Activated CD4-positive, alpha-beta T cell treated with anti-CD3 and anti-CD28 coated beads, Interleukin-2, amount 10 ng/mL, durations not matched to agents 24 days and 14 days (primary cell): Measurements from ENCODE around the gene BRD3OS. TPM values are rescaled to one million over a fixed set of nuclear protein-coding genes. Genes with fewer than 3 reads are reported as not detected.

ENCODE experiments used
- DNase-seq: peaks from one replicate; pipeline ENCODE4 v3.0.0; 2022
- H3K27ac Mint-ChIP-seq: one replicate; pipeline ENCODE4 v1.8.0; 2022; ENCODE audit warnings: mild to moderate bottlenecking, mixed read lengths
- H3K27me3 Mint-ChIP-seq: one replicate; pipeline ENCODE4 v1.8.0; 2022; ENCODE audit warnings: mixed read lengths
- H3K36me3 Mint-ChIP-seq: one replicate; pipeline ENCODE4 v1.8.0; 2022; ENCODE audit warnings: low read depth, mild to moderate bottlenecking, mixed read lengths
- H3K4me1 Mint-ChIP-seq: one replicate; pipeline ENCODE4 v1.8.0; 2021; ENCODE audit warnings: mixed read lengths
- H3K4me3 Mint-ChIP-seq: one replicate; pipeline ENCODE4 v1.8.0; 2022; ENCODE audit warnings: mild to moderate bottlenecking, moderate library complexity, mixed read lengths
- H3K9me3 Mint-ChIP-seq: one replicate; pipeline ENCODE4 v1.8.0; 2021; ENCODE audit warnings: mixed read lengths
- intact Hi-C: fragments of 100-400 bp; cut with micrococcal nuclease; formaldehyde crosslinking; loops from one replicate; pipeline ENCODE4 v1.15.1; 2023
- total RNA-seq: library from RNA; stranded (reverse); gene quantifications from 2 replicates; pipeline ENCODE4 v1.2.3, GENCODE V29; 2022

Gene BRD3OS
- total RNA-seq, 1 donor from 2014 or later, result 14.9 TPM

DNA sequence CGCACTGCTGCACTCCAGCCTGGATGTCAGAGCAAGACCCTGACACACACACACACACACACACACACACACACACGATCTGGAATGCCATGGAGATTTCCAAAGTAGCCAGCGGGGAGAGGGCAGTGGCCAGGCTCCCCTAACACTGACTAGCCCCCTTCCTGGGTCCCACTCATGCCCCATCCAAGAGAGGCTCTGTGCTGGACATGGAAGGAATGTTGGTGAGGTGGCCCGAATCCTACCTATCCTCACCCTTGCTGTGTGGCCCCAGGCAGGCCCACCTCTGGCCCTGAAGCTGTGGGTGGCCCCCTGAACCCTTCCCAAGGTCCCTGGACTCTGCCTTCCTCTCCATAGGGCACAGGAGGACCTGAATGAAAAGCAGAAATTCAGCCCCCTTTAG is 35.3 kb downstream of the BRD3OS start:
- Mint-ChIP-seq H3K27ac (no peak overlapping the region), H3K9me3 (no peaks in the 10 kb centered on the region), H3K4me1 (peaks cover 15% of the 10 kb centered on the region), H3K4me3 (no peak overlapping the region), H3K36me3 (peaks cover 2% of the 10 kb centered on the region), H3K27me3 (no peaks in the 10 kb centered on the region)
- DNase-seq, result no peak
- intact Hi-C loops, result no loop called here

DNA sequence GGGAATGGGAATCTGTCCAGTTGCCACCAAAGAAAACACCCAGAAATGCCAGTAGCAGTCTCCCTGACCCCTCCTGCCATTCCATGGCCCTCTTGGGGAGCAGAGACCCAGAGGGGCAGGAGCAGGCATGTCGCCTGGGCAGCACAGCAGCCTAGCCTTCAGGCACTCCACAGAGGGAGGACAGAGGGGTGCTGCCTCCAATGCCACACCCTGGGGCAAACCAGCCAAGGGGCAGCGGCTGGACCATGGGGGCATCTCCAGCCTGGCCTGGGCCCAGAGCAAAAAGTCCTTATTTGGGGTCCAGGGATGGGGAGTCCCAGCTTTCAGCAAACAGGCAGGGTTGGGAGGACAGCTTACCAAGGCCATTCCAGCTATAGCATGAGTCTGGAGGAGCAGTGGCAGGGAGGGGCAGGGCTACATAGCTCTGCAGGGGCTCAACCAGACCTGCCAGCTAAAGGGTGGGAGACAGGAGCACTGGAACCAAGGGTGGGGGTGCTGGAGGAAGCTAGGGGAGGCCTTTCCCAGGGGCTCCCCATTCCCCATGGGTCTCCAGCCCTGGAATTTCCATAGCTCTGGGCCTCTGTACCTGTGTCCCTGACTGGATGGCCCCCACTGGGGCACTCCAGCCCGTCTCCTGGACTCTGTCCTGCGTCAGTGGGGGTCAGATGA is 35.9 kb downstream of the BRD3OS start:
- intact Hi-C loops, result no loop called here

DNA sequence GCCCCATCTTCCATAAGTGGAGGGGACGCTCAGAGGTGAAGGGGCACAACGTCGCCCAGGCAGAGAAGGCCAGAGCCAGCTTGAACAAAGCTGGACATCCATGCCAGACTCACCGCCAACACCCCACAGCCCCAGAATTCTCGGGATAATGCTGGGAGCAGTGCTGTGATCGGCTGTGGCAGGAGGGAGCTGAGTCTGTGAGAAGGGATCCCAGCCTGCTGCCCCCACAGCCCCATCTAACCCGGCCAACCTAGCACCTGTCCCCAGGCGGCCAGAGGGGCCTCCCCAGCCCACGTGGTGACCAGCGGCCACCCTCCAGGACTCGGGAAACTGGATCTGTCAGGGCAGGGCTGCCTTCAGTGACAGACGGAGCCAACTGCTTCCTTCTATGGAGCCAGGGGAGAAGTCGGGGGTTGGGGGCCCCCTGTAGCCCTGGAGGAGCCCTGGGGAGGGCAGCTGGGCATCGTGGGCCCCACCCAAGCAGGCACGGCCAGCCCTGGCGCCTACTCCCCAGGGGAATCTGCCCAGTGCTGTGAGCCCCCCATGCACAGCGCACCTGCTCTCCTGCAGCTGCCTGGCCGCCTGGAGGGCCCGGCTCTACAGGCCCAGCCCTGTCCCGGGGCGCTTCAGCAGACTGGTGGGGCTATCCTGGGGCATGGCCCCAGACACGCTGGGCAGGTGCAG is 36.5 kb downstream of the BRD3OS start:
- H3K4me1 Mint-ChIP-seq, result peaks cover 25% of the 10 kb centered on the region
- no peak for DNase-seq

More for the DNA sequence above, 35.9 kb downstream of the BRD3OS start:
- peaks cover 2% of the 10 kb centered on the region for H3K36me3 Mint-ChIP-seq
- H3K4me3 Mint-ChIP-seq, result no peak overlapping the region
- no peak for DNase-seq
- H3K9me3 Mint-ChIP-seq, result no peaks in the 10 kb centered on the region
- H3K27ac Mint-ChIP-seq, result no peak overlapping the region
- peaks cover 21% of the 10 kb centered on the region for H3K4me1 Mint-ChIP-seq
- H3K27me3 Mint-ChIP-seq, result no peaks in the 10 kb centered on the region

DNA sequence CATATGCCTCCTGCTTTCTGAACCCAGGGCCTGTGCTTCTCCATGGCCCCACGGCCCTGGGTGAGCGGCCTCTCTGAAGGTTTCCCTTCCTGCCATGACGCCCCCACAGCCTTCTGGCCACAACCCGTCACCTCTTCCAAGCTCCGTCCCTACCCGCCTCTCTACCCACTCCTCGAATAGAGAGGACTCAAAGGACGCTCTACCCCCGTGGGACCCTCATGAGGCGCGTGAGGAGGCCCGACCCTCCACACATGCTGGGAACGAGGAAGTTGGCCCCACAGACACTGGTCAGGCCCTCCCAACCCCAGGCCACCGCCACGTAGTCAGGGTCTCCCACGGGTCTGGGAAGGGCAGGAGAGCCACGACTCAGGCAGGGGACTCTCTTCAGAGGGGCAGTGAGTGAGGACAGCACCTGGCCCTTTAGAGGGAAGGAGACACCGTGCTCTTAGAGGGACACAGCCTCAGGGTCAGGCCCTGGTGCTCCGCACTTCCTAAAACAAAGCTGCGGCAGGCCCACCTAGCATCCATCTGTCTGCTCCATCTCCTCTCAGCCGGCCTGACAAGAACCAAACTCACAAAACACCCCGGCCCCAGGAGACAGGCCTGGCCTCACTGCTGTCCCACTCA is 37.3 kb downstream of the BRD3OS start:
- DNase-seq, result no peak
- Mint-ChIP-seq H3K9me3 (no peaks in the 10 kb centered on the region), H3K27me3 (no peaks in the 10 kb centered on the region), H3K27ac (no peak overlapping the region), H3K4me3 (no peak overlapping the region), H3K36me3 (peaks cover 2% of the 10 kb centered on the region), H3K4me1 (peaks cover 25% of the 10 kb centered on the region)
- intact Hi-C loops, result no loop called here

More for the DNA sequence above, 36.5 kb downstream of the BRD3OS start:
- Mint-ChIP-seq H3K36me3 (peaks cover 2% of the 10 kb centered on the region), H3K27me3 (no peaks in the 10 kb centered on the region), H3K27ac (no peak overlapping the region), H3K9me3 (no peaks in the 10 kb centered on the region), H3K4me3 (no peak overlapping the region)
- intact Hi-C loops, result no loop called here

DNA sequence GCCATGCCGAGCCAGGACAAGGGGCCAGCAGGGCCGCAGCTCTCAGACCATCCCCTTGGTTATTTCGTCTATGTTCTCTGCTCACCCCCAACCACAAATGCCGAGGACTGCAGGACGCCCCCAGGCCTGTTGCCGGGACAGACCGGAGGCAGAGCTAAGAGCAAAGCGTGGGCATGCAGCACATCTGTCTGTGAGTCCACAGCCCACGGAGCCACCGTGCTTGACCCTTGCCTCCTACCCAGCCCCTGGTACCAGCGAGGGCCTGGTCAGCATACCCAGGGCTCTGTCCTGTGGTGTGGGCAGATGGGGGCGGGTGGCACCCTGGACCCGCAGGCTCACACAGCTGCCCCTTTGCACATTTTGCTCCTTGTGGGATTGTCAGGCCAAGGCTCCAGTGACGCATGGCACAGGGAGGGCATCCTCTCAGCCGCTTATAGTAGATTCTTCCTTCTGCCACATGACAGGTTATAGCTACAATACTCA is 37.8 kb downstream of the BRD3OS start:
- Mint-ChIP-seq H3K27me3 (no peaks in the 10 kb centered on the region), H3K36me3 (peaks cover 2% of the 10 kb centered on the region), H3K4me1 (peaks cover 25% of the 10 kb centered on the region), H3K9me3 (no peaks in the 10 kb centered on the region), H3K4me3 (no peak overlapping the region), H3K27ac (no peak overlapping the region)
- intact Hi-C loops, result no loop called here
- no peak for DNase-seq

DNA sequence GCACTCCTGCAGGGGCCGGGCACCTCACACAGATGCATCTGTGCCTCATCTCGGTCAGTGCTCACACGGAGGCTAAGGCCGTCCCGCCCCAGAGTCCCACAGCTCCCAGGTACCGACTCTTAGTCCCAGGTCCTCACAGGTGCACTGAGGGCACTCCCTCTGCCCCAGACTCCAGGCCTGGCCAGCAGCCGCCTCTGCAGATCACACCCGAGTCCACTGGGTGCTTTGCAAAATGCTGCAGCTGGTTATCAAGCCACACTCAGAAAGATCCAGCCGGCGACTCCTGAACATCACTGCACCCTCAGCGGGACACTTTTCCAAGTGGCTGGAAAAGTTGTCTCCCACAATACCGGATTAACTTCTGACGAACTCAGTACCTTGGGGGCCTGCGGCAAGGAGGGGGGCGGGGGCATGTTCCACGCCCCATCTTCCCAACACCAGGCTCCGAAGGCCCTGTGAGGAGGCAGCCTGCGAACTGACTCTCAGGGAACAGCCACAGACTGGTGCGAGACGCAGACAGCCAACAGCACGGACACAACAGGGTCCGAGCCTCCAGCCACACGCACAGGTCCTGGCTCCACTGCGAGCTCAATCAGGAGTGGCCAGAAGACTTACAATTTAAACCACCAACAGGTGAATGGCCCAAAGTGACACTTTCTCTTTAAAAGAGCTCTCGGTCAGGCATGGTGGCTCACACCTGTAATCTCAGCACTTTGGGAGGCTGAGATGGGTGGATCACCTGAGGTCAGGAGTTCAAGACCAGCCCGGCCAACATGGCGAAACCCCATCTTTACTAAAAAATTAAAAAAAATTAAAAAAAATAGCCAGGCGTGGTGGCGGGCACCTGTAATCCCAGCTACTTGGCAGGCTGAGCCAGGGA is 38.5 kb downstream of the BRD3OS start:
- peaks cover 2% of the 10 kb centered on the region for H3K36me3 Mint-ChIP-seq
- H3K9me3 Mint-ChIP-seq, result no peaks in the 10 kb centered on the region
- H3K4me3 Mint-ChIP-seq, result no peak overlapping the region
- peaks cover 27% of the 10 kb centered on the region for H3K4me1 Mint-ChIP-seq
- intact Hi-C loops, result no loop called here
- peaks cover 2% of the 10 kb centered on the region for H3K27me3 Mint-ChIP-seq
- H3K27ac Mint-ChIP-seq, result no peak overlapping the region
- DNase-seq, result no peak

DNA sequence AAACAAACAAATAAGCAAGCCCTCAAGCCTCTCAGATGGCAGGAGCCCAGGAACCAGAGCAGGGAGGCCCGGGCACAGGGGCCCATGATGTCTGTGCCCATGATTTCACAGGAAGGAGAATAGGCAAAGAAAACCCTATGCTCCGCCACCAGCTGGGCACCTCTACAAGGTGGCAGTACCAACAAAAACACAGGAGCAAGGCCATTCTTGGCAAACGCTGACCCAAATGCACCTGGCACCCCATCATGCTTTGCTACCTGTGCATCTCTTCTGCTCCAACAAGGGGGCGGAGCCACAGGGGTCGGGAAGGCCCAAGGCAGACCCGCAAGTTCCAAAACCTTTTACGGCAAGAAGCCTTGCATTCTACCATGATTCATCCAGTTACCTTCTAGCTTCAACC is 39.4 kb downstream of the BRD3OS start:
- Mint-ChIP-seq H3K4me3 (no peak overlapping the region), H3K36me3 (peaks cover 2% of the 10 kb centered on the region), H3K9me3 (no peaks in the 10 kb centered on the region), H3K4me1 (peaks cover 32% of the 10 kb centered on the region), H3K27me3 (peaks cover 8% of the 10 kb centered on the region), H3K27ac (no peak overlapping the region)
- DNase-seq, result no peak
- intact Hi-C loops, result no loop called here

DNA sequence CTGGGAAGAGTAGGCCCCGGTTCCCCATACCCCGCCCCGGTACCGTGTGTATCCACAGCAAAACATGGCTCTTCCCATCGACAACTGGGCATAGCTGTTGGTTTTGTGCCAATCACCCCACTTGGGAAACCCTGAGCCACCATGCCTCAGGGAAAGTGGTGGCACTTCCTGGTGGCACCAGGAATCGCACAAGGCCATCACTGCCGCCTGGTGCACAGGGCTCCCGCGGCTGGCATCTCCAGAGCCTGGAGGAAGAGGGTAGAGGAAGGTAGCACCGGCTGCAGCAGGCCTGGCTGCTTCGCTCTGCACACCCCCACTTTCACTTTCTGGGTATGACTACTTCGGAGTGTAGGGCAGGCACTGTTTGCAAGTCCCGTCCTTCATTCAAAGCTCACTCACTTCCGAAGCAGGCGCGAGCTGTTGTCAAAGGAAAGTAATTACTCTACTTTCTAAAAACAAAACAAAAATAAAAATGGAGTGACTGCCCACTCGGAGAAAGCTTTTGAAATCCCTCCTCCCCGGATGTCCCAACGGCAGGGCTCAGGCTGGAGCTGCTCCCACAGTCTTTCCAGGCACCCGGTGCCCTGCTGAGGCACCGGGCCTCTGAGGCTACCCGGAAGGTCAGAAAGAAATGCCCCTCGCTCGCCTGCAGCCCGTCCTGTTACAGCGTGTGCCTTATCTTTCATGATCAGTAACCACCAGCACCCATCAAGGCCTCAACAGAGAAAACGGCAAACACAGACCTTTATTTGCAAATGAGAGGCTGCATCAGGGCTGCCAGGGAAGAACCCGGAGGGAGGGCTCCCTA is 40.5 kb downstream of the BRD3OS start:
- Mint-ChIP-seq H3K27me3 (peaks cover 17% of the 10 kb centered on the region), H3K4me3 (peak overlapping the region; percentile 95), H3K27ac (peak overlapping the region; percentile 98), H3K4me1 (peaks cover 26% of the 10 kb centered on the region), H3K9me3 (no peaks in the 10 kb centered on the region), H3K36me3 (peaks cover 2% of the 10 kb centered on the region)
- intact Hi-C loops, result no loop called here
- peak; percentile 91 for DNase-seq

DNA sequence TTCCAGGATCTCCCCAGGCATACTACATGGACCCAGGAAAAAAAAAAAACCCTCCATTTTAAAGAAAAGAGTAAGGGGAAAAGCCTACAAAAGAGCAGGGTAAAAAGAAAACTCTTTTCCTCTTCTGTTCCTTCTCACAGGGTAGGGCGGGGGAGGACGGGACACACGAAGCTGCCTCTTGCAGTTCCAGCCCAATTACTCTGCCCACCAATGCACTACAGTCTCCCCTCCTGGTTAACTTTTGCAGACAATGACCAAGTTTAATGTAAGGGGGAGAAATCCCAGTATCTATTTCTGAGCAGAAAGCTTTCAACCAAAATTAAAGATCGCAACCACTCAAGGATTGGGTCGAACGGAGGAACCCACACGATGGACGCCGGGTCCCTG is 41.2 kb downstream of the BRD3OS start:
- Mint-ChIP-seq H3K36me3 (peaks cover 2% of the 10 kb centered on the region), H3K27me3 (peaks cover 21% of the 10 kb centered on the region), H3K4me3 (peak overlapping the region; percentile 95), H3K4me1 (peaks cover 24% of the 10 kb centered on the region), H3K27ac (peak overlapping the region; percentile 98), H3K9me3 (no peaks in the 10 kb centered on the region)
- intact Hi-C loops, result no loop called here
- DNase-seq, result no peak

DNA sequence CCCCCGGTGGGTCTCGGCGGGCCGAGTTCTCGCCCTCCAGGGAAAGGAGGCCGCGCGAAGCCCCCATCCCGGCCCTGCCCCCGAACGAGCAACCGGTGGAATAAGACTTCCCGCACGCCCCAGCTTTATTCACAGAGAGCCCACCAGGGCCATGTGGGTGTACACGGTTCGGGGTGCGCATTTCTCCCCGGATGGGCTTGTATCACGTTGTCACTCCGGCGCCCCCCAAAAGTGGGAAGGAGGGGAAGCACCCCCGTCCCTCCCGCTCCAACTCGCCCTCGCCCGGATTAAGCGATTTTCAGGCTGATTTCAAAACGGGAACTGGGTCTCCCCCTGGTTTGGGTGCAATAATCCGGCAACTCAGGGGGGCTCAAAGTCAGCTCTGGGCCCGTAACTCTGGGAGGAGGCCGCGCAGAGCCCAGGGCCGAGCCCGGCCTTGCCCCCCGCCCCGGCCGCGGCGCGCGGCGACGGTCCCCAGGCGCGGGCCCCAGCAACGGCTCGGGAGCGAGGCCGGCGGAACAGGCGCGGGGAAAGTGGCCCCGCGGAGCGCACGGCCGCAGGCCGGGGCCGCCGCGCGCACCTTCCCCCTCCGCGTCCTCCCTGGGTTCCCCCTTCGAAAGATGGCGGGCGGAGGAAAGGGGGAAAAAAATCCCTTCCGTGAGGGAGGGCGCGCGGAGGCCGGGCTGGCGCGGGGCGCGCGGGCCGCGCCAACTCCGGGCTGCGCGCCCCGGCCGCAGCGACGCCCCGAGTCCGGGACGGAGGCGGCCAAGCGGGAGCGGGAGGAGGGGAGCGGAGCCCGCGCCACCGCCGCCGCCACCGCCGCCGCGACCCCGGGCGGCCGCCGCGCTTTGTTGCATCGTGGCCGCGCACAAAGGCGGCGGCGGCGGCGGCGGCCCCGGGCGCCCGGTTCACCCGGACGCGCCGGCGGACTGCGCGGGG is 41.9 kb downstream of the BRD3OS start:
- Mint-ChIP-seq H3K4me3 (peak overlapping the region; percentile 95), H3K27ac (peak overlapping the region; percentile 98), H3K4me1 (peaks cover 24% of the 10 kb centered on the region), H3K9me3 (no peaks in the 10 kb centered on the region), H3K36me3 (peaks cover 2% of the 10 kb centered on the region), H3K27me3 (peaks cover 22% of the 10 kb centered on the region)
- DNase-seq, result peak; percentile 86
- intact Hi-C loops, result no loop called here

DNA sequence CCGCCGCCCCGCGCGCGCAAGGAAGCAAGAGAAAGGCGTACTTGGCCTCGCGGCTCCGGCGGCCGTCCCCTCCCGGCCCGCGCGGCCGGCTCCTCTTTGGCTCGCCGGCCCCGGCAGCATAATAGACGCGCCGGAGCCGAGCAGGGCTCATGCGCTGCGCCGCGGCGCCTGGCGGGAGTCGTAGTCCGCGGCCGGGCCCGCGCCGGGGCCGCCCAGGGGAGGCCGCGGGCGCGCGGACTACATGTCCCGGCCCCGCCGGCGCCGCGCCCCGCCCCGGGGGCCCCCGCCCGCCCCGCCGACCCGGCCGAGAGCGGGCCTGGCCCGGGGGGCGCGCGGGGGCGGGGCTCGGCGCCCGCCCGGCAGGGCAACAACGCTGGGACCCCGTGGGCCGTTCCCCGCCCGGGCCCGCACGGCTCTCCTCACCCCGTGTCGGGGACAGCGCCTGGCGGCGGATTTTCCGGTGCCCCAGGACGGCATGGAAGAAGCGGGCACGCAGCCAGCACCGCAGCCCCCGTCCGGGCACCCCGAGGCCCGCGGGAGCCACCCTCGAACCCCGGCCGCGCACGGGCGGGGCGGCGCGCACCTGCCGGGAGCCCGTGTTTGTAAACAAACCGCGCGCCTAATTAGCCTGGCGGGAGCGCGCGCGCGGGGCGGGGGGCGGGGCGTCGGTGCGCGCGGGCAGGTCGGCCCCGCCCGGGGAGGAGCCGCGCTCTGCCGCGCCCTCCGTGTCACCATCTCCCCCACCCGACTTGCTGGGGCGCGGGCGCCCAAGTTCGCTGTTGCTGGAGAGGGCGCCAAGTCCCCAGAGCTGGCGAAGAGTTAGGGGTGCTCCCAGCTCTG is 42.8 kb downstream of the BRD3OS start, which contains the start of gene BRD3:
Gene BRD3 (minus strand): TSS at position 123 of the 840 bp plus-strand sequence. CDS start 14,549 bp downstream, outside the sequence.
- Mint-ChIP-seq H3K36me3 (peaks cover 2% of the 10 kb centered on the region), H3K27me3 (peaks cover 24% of the 10 kb centered on the region), H3K9me3 (no peaks in the 10 kb centered on the region), H3K4me3 (peak within 1 kb of the TSS; percentile 95), H3K4me1 (peaks cover 24% of the 10 kb centered on the region), H3K27ac (peak within 1 kb of the TSS; percentile 98)
- intact Hi-C loops, result loop anchor here (1.0 to 2.0 kb wide), 4 partner anchors 31 to 75 kb away; partner anchors contain the start of genes BRD3OS and VAV2
- DNase-seq, result peak; percentile 96
